Measurements from ENCODE around the gene GALNT2.
A peak's percentile ranks its signal among the peaks of the same experiment; 100 is the strongest.

The GALNT2 gene

GRCh38 chr1:230050973-230051735 lies 15.9 kb upstream of the GALNT2 start:
- no peak for DNase-seq
- Histone ChIP-seq H3K9me2 (replicated peaks; ENCODE audit: insufficient read depth, low read length) (no peaks in the 10 kb centered on the region), H3F3A (ENCODE audit: insufficient read depth, low read length) (no peaks in the 10 kb centered on the region), H3K27ac (ENCODE audit: low read length) (no peak overlapping the region), H4K20me1 (ENCODE audit: insufficient read depth, low read length) (no peaks in the 10 kb centered on the region), H3K4me2 (ENCODE audit: low read depth, low read length) (peak overlapping the region; percentile 9; the same call in 1 of the 2 replicates), H3K79me2 (ENCODE audit: low read length) (no peaks in the 10 kb centered on the region), H2AFZ (ENCODE audit: low read length) (0 out of 2 replicates have a peak overlapping the region, but pooled peaks have one; percentile 28), H3K36me3 (replicated peaks; ENCODE audit: insufficient read depth, low read length) (no peaks in the 10 kb centered on the region), H3K4me3 (ENCODE audit: low read length) (no peak overlapping the region), H3K9ac (ENCODE audit: low read length) (no peak overlapping the region), H3K27me3 (replicated peaks; ENCODE audit: insufficient read depth, low read length) (no peaks in the 10 kb centered on the region), H3K9me3 (replicated peaks; ENCODE audit: insufficient read depth, low read length) (no peaks in the 10 kb centered on the region), H3K4me1 (ENCODE audit: low read length) (no peaks in the 10 kb centered on the region)
- no peak for TF ChIP-seq EZH2 (optimal IDR thresholded peaks at IDR 0.05; ENCODE audit: low read depth, low read length)
- no peak for TF ChIP-seq CTCF (IDR thresholded peaks at IDR 0.05; ENCODE audit: low read length)
- no peak for TF ChIP-seq EZH2phosphoT487 (IDR thresholded peaks at IDR 0.05; ENCODE audit: low read length)

- no peaks in the 10 kb centered on the region for H3K79me2 ChIP-seq (ENCODE audit: low read length)
- H3K4me3 ChIP-seq (ENCODE audit: low read length): no peak overlapping the region
- no peaks in the 10 kb centered on the region for H3K27me3 ChIP-seq (replicated peaks; ENCODE audit: insufficient read depth, low read length)
- no peaks in the 10 kb centered on the region for H4K20me1 ChIP-seq (ENCODE audit: insufficient read depth, low read length)
- H2AFZ ChIP-seq (ENCODE audit: low read length): no peak overlapping the region
- no peaks in the 10 kb centered on the region for H3K4me1 ChIP-seq (ENCODE audit: low read length)
- H3K9me2 ChIP-seq (replicated peaks; ENCODE audit: insufficient read depth, low read length): no peaks in the 10 kb centered on the region
- H3K9me3 ChIP-seq (replicated peaks; ENCODE audit: insufficient read depth, low read length): no peaks in the 10 kb centered on the region
- H3K9ac ChIP-seq (ENCODE audit: low read length): no peak overlapping the region
- no peaks in the 10 kb centered on the region for H3K36me3 ChIP-seq (replicated peaks; ENCODE audit: insufficient read depth, low read length)
- TF ChIP-seq CTCF (IDR thresholded peaks at IDR 0.05; ENCODE audit: low read length): no peak
- no peak for TF ChIP-seq EZH2phosphoT487 (IDR thresholded peaks at IDR 0.05; ENCODE audit: low read length)
- no peak for TF ChIP-seq EZH2 (optimal IDR thresholded peaks at IDR 0.05; ENCODE audit: low read depth, low read length)
- DNase-seq: no peak
- H3K27ac ChIP-seq (ENCODE audit: low read length): no peak overlapping the region
- H3F3A ChIP-seq (ENCODE audit: insufficient read depth, low read length): no peaks in the 10 kb centered on the region
- no peak overlapping the region for H3K4me2 ChIP-seq (ENCODE audit: low read depth, low read length)
Measured at GRCh38 chr1:230052018-230052417, 15.0 kb upstream of the GALNT2 start.

DNA sequence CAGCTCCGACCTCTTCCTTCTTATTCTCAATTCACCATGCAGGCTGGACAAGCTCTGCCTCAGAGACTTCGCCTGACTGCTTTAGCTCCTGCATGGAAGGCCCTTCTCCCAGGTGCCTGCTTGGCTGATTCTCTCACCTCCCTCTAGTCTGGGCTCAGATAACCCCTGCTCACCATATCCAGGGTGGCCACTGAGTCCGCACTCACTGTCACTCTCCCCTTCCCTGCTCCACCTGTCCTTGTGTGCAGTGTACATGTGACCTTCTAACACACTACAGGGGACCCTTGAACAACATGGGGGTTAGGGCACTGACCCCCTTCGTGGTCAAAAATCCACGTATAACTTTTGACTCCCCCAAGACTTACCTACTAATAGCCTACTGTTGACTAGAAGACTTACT lies 14.4 kb upstream of the GALNT2 start:
- no peak for DNase-seq
- no peaks in the 10 kb centered on the region for H3K79me2 ChIP-seq (ENCODE audit: low read length)
- H3K9ac ChIP-seq (ENCODE audit: low read length): no peak overlapping the region
- H3K4me1 ChIP-seq (ENCODE audit: low read length): no peaks in the 10 kb centered on the region
- no peak overlapping the region for H3K4me2 ChIP-seq (ENCODE audit: low read depth, low read length)
- H3K9me2 ChIP-seq (replicated peaks; ENCODE audit: insufficient read depth, low read length): no peaks in the 10 kb centered on the region
- H3K4me3 ChIP-seq (ENCODE audit: low read length): no peak overlapping the region
- H3K27me3 ChIP-seq (replicated peaks; ENCODE audit: insufficient read depth, low read length): no peaks in the 10 kb centered on the region
- no peaks in the 10 kb centered on the region for H3F3A ChIP-seq (ENCODE audit: insufficient read depth, low read length)
- H3K27ac ChIP-seq (ENCODE audit: low read length): no peak overlapping the region
- H2AFZ ChIP-seq (ENCODE audit: low read length): no peak overlapping the region
- H3K36me3 ChIP-seq (replicated peaks; ENCODE audit: insufficient read depth, low read length): no peaks in the 10 kb centered on the region
- no peak for TF ChIP-seq EZH2phosphoT487 (IDR thresholded peaks at IDR 0.05; ENCODE audit: low read length)
- TF ChIP-seq EZH2 (optimal IDR thresholded peaks at IDR 0.05; ENCODE audit: low read depth, low read length): no peak
- TF ChIP-seq CTCF (IDR thresholded peaks at IDR 0.05; ENCODE audit: low read length): no peak
- no peaks in the 10 kb centered on the region for H3K9me3 ChIP-seq (replicated peaks; ENCODE audit: insufficient read depth, low read length)
- no peaks in the 10 kb centered on the region for H4K20me1 ChIP-seq (ENCODE audit: insufficient read depth, low read length)

Measured in MM.1S (cell line).